OCI-M2 (cell line): Measurements from ENCODE around the gene OR52E2.

ENCODE experiments used
- DNase-seq: peaks from one replicate; lab custom pipeline; 2025; ENCODE audit not compliant: unreplicated experiment; lab: John Stamatoyannopoulos, UW

OR52E2 gene

DNA sequence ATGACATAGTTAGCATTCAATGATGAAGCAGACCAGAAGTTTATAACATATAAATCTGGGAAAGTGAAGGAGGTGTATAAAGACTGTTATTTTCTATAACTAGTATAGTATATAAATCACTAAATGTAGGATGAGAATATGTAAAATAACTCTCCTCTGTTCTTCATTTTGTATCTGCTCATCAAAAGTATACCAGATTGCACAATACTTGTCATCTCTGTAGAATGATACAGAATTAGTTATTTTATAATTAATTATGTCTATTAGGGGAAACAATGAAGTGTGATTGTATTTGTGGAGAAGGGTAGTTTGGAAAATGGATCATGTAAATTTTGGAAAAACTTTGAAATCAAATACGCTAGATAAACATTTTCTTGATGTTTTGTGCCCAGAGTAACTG lies 46.4 kb downstream of the OR52E2 start:
- DNase-seq, result no peak

DNA sequence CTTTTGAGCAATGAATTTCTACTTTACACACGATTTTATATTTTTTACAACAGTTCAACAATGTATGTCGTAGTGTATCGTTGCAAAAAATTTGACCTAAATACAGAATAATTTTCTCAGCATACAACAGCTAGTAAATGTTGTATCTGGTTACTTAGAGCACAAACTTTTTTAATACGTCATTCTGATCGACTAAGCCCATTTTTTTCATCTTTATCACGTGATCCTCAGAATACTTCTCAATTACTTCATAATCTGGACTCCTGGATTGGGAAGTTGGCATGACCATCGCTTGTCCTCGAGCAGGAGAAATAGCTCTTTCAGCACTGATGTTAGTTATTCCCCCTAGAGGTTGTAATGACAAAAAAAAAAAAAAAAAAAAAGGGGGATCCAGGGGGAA lies 48.2 kb downstream of the OR52E2 start:
- no peak for DNase-seq
